ENCODE data around the gene RIMS3.
"Not testable (repeated sequence)": the region's sequence is repeated elsewhere in the genome, so short reads cannot be mapped to it uniquely, and the experiment has no call there.

Gene RIMS3

DNA sequence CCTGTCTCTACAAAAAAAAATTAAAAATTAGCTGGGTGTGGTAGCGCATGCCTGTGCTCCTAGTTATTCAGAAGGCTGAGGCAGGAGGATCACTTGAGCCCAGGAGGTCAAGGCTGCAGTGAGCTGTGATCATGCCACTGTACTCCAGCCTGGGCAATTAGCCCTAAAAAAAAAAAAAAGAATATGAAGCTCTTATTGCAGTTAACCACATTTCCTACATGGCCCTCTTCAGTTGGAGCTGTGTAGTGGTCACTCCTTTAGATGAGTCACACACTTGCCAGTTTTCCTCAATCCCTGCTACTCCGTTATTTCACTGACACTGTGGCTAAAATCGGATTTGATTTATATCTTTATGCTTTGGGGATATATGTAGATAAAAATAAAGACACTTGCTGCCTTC is 37.8 kb upstream of the RIMS3 start:
- no peak overlapping the region for H2BK5ac ChIP-seq (ENCODE audit: low read length)
- no peaks in the 10 kb centered on the region for H3K27me3 ChIP-seq (ENCODE audit: control insufficient read depth in 3 of 3, insufficient read depth in 3 of 3, low read depth in 1 of 3, low read length in 3 of 3)
- DNase-seq (ENCODE audit: low spot score), result no peak
- no peak overlapping the region for H3K18ac ChIP-seq (ENCODE audit: low read length)
- no peak overlapping the region for H2AFZ ChIP-seq (ENCODE audit: low read length)
- no peak overlapping the region for H3K14ac ChIP-seq (ENCODE audit: low read length)
- no peak overlapping the region for H2AK5ac ChIP-seq (ENCODE audit: low read depth, low read length)
- no peak overlapping the region for H3K4me2 ChIP-seq (ENCODE audit: insufficient read depth, low read length, poor library complexity, severe bottlenecking)
- no peak overlapping the region for H2BK15ac ChIP-seq (ENCODE audit: low read length)
- H3K4me3 ChIP-seq (ENCODE audit: low read length in 2 of 2), result no peak overlapping the region
- H2BK12ac ChIP-seq (ENCODE audit: low read length), result no peak overlapping the region
- H3K79me1 ChIP-seq (ENCODE audit: low read depth, low read length), result no peaks in the 10 kb centered on the region
- H3K36me3 ChIP-seq (replicated peaks in 1 of 2; ENCODE audit: control insufficient read depth in 2 of 2, insufficient read depth in 2 of 2, low read length in 2 of 2), result no peaks in the 10 kb centered on the region
- peaks cover 1 to 6% of the 10 kb centered on the region in 2 donors for H3K4me1 ChIP-seq (ENCODE audit: control insufficient read depth in 2 of 2, insufficient read depth in 1 of 2, low read depth in 1 of 2, low read length in 2 of 2)
- no peak overlapping the region for H4K8ac ChIP-seq (ENCODE audit: low read depth, low read length)
- H3K9ac ChIP-seq (ENCODE audit: low read depth, low read length, poor library complexity), result no peak overlapping the region
- no CpG with 5 or more reads among the region's 3 CpGs for WGBS, 2 donors (ENCODE audit: extremely low coverage in 2 of 2, insufficient read length in 2 of 2, insufficient replicate concordance in 1 of 2)
- no peak overlapping the region for H3K27ac ChIP-seq (replicated peaks; ENCODE audit: low read length)
- no peak overlapping the region for H3K4ac ChIP-seq (ENCODE audit: low read length)
- no peaks in the 10 kb centered on the region for H3K9me3 ChIP-seq (replicated peaks in 1 of 2; ENCODE audit: control insufficient read depth in 2 of 2, insufficient read depth in 1 of 2, low read depth in 1 of 2, low read length in 2 of 2)
- H3K23ac ChIP-seq (ENCODE audit: low read depth, low read length, poor library complexity), result no peak overlapping the region
- no peak overlapping the region for H2BK120ac ChIP-seq (ENCODE audit: low read depth, low read length)
- no peak overlapping the region for H4K91ac ChIP-seq (ENCODE audit: low read depth, low read length, poor library complexity)

DNA sequence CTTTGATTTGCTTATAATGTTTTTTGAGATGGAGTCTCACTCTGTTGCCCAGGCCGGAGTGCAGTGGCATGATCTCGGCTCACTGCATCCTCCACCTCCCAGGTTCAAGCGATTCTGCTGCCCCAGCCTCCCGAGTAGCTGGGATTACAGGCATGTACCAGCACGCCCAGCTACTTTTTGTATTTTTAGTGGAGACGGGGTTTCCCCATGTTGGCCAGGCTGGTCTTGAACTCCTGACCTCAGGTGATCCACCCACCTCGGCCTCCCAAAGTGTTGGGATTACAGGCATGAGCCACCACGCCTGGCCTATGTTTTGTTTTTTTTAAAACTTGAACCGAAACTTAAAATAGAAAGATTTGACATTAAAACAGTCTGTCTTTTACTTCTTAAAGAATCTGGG is 37.3 kb upstream of the RIMS3 start:
- not testable (repeated sequence) for H2BK120ac ChIP-seq (ENCODE audit: low read depth, low read length); H2BK12ac ChIP-seq (ENCODE audit: low read length); H3K9me3 ChIP-seq (replicated peaks in 1 of 2; ENCODE audit: control insufficient read depth in 2 of 2, insufficient read depth in 1 of 2, low read depth in 1 of 2, low read length in 2 of 2); H3K27ac ChIP-seq (replicated peaks; ENCODE audit: low read length); H4K8ac ChIP-seq (ENCODE audit: low read depth, low read length); H3K4me3 ChIP-seq (ENCODE audit: low read length in 2 of 2); H3K79me1 ChIP-seq (ENCODE audit: low read depth, low read length); H3K4me1 ChIP-seq (ENCODE audit: control insufficient read depth in 2 of 2, insufficient read depth in 1 of 2, low read depth in 1 of 2, low read length in 2 of 2); H2AK5ac ChIP-seq (ENCODE audit: low read depth, low read length); DNase-seq (ENCODE audit: low spot score); H3K14ac ChIP-seq (ENCODE audit: low read length); H2BK5ac ChIP-seq (ENCODE audit: low read length); H3K36me3 ChIP-seq (replicated peaks in 1 of 2; ENCODE audit: control insufficient read depth in 2 of 2, insufficient read depth in 2 of 2, low read length in 2 of 2); H3K4ac ChIP-seq (ENCODE audit: low read length); H4K91ac ChIP-seq (ENCODE audit: low read depth, low read length, poor library complexity); H2BK15ac ChIP-seq (ENCODE audit: low read length); H2AFZ ChIP-seq (ENCODE audit: low read length); H3K27me3 ChIP-seq (ENCODE audit: control insufficient read depth in 3 of 3, insufficient read depth in 3 of 3, low read depth in 1 of 3, low read length in 3 of 3); H3K9ac ChIP-seq (ENCODE audit: low read depth, low read length, poor library complexity); H3K4me2 ChIP-seq (ENCODE audit: insufficient read depth, low read length, poor library complexity, severe bottlenecking); H3K23ac ChIP-seq (ENCODE audit: low read depth, low read length, poor library complexity); H3K18ac ChIP-seq (ENCODE audit: low read length)
- WGBS, 2 donors (ENCODE audit: extremely low coverage in 2 of 2, insufficient read length in 2 of 2, insufficient replicate concordance in 1 of 2), result no CpG with 5 or more reads among the region's 9 CpGs

DNA sequence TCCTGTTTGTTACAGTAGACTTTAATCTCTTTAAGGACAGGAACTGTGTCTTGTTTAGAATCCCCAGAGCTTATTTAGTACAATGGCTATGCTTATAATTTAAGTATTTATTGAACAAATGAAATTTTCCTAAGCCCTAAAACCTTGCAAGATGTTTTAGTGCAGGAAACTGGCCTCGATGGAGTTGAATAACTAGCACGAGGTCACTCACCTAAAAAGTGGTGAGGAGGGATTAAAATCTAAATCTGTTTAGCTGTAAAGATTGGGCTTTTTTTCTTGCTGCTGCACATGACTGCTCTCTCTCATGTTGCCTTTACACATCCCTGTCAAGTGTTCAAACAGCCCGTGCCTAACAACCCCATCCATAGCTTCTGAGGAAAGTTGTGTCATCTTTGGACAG is 36.2 kb upstream of the RIMS3 start:
- no peak overlapping the region for H3K4ac ChIP-seq (ENCODE audit: low read length)
- no peaks in the 10 kb centered on the region for H3K9me3 ChIP-seq (replicated peaks in 1 of 2; ENCODE audit: control insufficient read depth in 2 of 2, insufficient read depth in 1 of 2, low read depth in 1 of 2, low read length in 2 of 2)
- H2BK5ac ChIP-seq (ENCODE audit: low read length), result no peak overlapping the region
- H3K27ac ChIP-seq (replicated peaks; ENCODE audit: low read length), result no peak overlapping the region
- H4K8ac ChIP-seq (ENCODE audit: low read depth, low read length), result no peak overlapping the region
- H4K91ac ChIP-seq (ENCODE audit: low read depth, low read length, poor library complexity), result no peak overlapping the region
- H2BK12ac ChIP-seq (ENCODE audit: low read length), result no peak overlapping the region
- H3K27me3 ChIP-seq (ENCODE audit: control insufficient read depth in 3 of 3, insufficient read depth in 3 of 3, low read depth in 1 of 3, low read length in 3 of 3), result no peaks in the 10 kb centered on the region
- H3K79me1 ChIP-seq (ENCODE audit: low read depth, low read length), result no peaks in the 10 kb centered on the region
- H2AK5ac ChIP-seq (ENCODE audit: low read depth, low read length), result no peak overlapping the region
- H2BK15ac ChIP-seq (ENCODE audit: low read length), result no peak overlapping the region
- no peak overlapping the region for H3K9ac ChIP-seq (ENCODE audit: low read depth, low read length, poor library complexity)
- no peak overlapping the region for H3K18ac ChIP-seq (ENCODE audit: low read length)
- no peak overlapping the region for H3K4me3 ChIP-seq (ENCODE audit: low read length in 2 of 2)
- no peak overlapping the region for H2BK120ac ChIP-seq (ENCODE audit: low read depth, low read length)
- no CpG with 5 or more reads among the region's 3 CpGs for WGBS, 2 donors (ENCODE audit: extremely low coverage in 2 of 2, insufficient read length in 2 of 2, insufficient replicate concordance in 1 of 2)
- H3K4me1 ChIP-seq (ENCODE audit: control insufficient read depth in 2 of 2, insufficient read depth in 1 of 2, low read depth in 1 of 2, low read length in 2 of 2), result no peaks in the 10 kb centered on the region
- H3K36me3 ChIP-seq (replicated peaks in 1 of 2; ENCODE audit: control insufficient read depth in 2 of 2, insufficient read depth in 2 of 2, low read length in 2 of 2), result peaks cover 0 to under 1% of the 10 kb centered on the region in 2 donors
- H3K4me2 ChIP-seq (ENCODE audit: insufficient read depth, low read length, poor library complexity, severe bottlenecking), result no peak overlapping the region
- H2AFZ ChIP-seq (ENCODE audit: low read length), result no peak overlapping the region
- DNase-seq (ENCODE audit: low spot score), result no peak
- H3K14ac ChIP-seq (ENCODE audit: low read length), result no peak overlapping the region
- H3K23ac ChIP-seq (ENCODE audit: low read depth, low read length, poor library complexity), result no peak overlapping the region

DNA sequence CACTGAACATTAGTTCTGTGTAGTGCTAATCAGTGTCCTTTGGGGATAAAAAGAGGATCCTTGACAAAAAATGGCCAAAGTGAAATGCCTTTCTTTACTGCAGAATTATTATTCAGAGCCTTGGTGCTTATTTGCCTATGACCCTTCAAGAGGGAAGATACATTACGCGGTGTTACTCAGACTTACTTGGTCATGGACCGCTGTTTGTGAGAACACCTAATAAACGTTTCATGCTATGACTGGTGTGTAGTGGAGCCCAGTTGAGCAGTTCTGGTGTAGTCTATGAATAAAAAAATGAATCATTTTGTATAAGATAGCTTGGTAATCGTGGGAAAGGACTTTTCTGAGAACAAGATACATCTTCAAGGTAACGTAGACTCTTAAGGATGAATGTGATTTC is 34.3 kb upstream of the RIMS3 start:
- no peak overlapping the region for H3K4ac ChIP-seq (ENCODE audit: low read length)
- H2BK120ac ChIP-seq (ENCODE audit: low read depth, low read length), result no peak overlapping the region
- H3K27ac ChIP-seq (replicated peaks; ENCODE audit: low read length), result no peak overlapping the region
- H2AFZ ChIP-seq (ENCODE audit: low read length), result no peak overlapping the region
- H2AK5ac ChIP-seq (ENCODE audit: low read depth, low read length), result no peak overlapping the region
- no peaks in the 10 kb centered on the region for H3K79me1 ChIP-seq (ENCODE audit: low read depth, low read length)
- H4K91ac ChIP-seq (ENCODE audit: low read depth, low read length, poor library complexity), result no peak overlapping the region
- no peak overlapping the region for H3K4me3 ChIP-seq (ENCODE audit: low read length in 2 of 2)
- no peaks in the 10 kb centered on the region for H3K9me3 ChIP-seq (replicated peaks in 1 of 2; ENCODE audit: control insufficient read depth in 2 of 2, insufficient read depth in 1 of 2, low read depth in 1 of 2, low read length in 2 of 2)
- peaks cover 0 to 1% of the 10 kb centered on the region in 2 donors for H3K4me1 ChIP-seq (ENCODE audit: control insufficient read depth in 2 of 2, insufficient read depth in 1 of 2, low read depth in 1 of 2, low read length in 2 of 2)
- no peak overlapping the region for H2BK12ac ChIP-seq (ENCODE audit: low read length)
- no peak overlapping the region for H3K18ac ChIP-seq (ENCODE audit: low read length)
- no peak overlapping the region for H3K4me2 ChIP-seq (ENCODE audit: insufficient read depth, low read length, poor library complexity, severe bottlenecking)
- no peak overlapping the region for H2BK15ac ChIP-seq (ENCODE audit: low read length)
- WGBS, 2 donors (ENCODE audit: extremely low coverage in 2 of 2, insufficient read length in 2 of 2, insufficient replicate concordance in 1 of 2), result no CpG with 5 or more reads among the region's 6 CpGs
- H3K27me3 ChIP-seq (ENCODE audit: control insufficient read depth in 3 of 3, insufficient read depth in 3 of 3, low read depth in 1 of 3, low read length in 3 of 3), result no peaks in the 10 kb centered on the region
- H3K23ac ChIP-seq (ENCODE audit: low read depth, low read length, poor library complexity), result no peak overlapping the region
- peaks cover 0 to 5% of the 10 kb centered on the region in 2 donors for H3K36me3 ChIP-seq (replicated peaks in 1 of 2; ENCODE audit: control insufficient read depth in 2 of 2, insufficient read depth in 2 of 2, low read length in 2 of 2)
- no peak overlapping the region for H2BK5ac ChIP-seq (ENCODE audit: low read length)
- no peak overlapping the region for H3K9ac ChIP-seq (ENCODE audit: low read depth, low read length, poor library complexity)
- H3K14ac ChIP-seq (ENCODE audit: low read length), result no peak overlapping the region
- DNase-seq (ENCODE audit: low spot score), result no peak
- H4K8ac ChIP-seq (ENCODE audit: low read depth, low read length), result no peak overlapping the region

Data from neuronal stem cell (in vitro differentiated cells).